SK-N-SH (cell line): ENCODE results near the gene ILK. TPM values are rescaled to one million over a fixed set of nuclear protein-coding genes. Genes with fewer than 3 reads are reported as not detected.

Source experiments
- CTCF ChIA-PET: fragments of 300-600, 350-600 bp; formaldehyde crosslinking; extraction: SDS; loops from one replicate; lab custom pipeline; 2021; lab: Yijun Ruan, JAX
- POLR2A ChIA-PET: fragments of 350-600 bp; sonication (Branson Sonifier 250); formaldehyde crosslinking; extraction: SDS; loops from one replicate; lab custom pipeline; 2020; ENCODE audit warnings: antibody characterized with exemption, inconsistent platforms; lab: Yijun Ruan, JAX
- DNase-seq: peaks from one replicate; pipeline ENCODE4 v3.0.0; 2012
- H2AFZ ChIP-seq: fragments of 200-600 bp; sonication (generic); 2 replicates; pipeline ENCODE4 v1.8.1; 2016; ENCODE audit warnings: antibody characterized with exemption, mild to moderate bottlenecking, low read depth
- H3F3A ChIP-seq: fragments of 200-600 bp; sonication (generic); replicated peaks from 2 replicates; pipeline ENCODE3; 2016; ENCODE audit warnings: antibody characterized with exemption, mild to moderate bottlenecking; ENCODE audit not compliant: insufficient read depth
- H3K27ac ChIP-seq, 2 experiments: fragments of 200-500 bp in 1 of 2; fragments of 200-600 bp in 1 of 2; sonication (Bioruptor generic) in 1 of 2; sonication (generic), shearing (Covaris generic) in 1 of 2; 2 replicates each; pipeline versions ENCODE4 v1.5.1 to v1.6.1; 2014 to 2016; ENCODE audit warnings: low read depth in 2 of 2, inconsistent platforms in 1 of 2, low read length in 1 of 2, mild to moderate bottlenecking in 1 of 2, mixed read lengths in 1 of 2
- H3K27me3 ChIP-seq: fragments of 200-600 bp; sonication (generic), shearing (Covaris generic); 2 replicates; pipeline ENCODE4 v1.6.1; 2016; ENCODE audit warnings: mixed run types; ENCODE audit not compliant: insufficient read depth
- H3K36me3 ChIP-seq, 2 experiments: fragments of 200-500 bp in 1 of 2; fragments of 200-600 bp in 1 of 2; sonication (Bioruptor generic) in 1 of 2; sonication (generic) in 1 of 2; replicated peaks in 1 of 2; 2 replicates each; pipeline versions ENCODE3 to v1.5.1; 2014 to 2016; ENCODE audit warnings: low read length in 1 of 2, mild to moderate bottlenecking in 1 of 2; ENCODE audit not compliant: insufficient read depth in 2 of 2, control insufficient read depth in 1 of 2
- H3K4me1 ChIP-seq, 2 experiments: fragments of 200-500 bp in 1 of 2; fragments of 200-600 bp in 1 of 2; sonication (Bioruptor generic) in 1 of 2; sonication (generic), shearing (Covaris generic) in 1 of 2; 2 replicates each; pipeline versions ENCODE4 v1.5.1 to v1.6.1; 2014 to 2016; ENCODE audit warnings: low read depth in 1 of 2, low read length in 1 of 2, mixed run types in 1 of 2; ENCODE audit not compliant: insufficient read depth in 2 of 2, control insufficient read depth in 1 of 2
- H3K4me2 ChIP-seq: fragments of 200-600 bp; sonication (generic), shearing (Covaris generic); 2 replicates; pipeline ENCODE4 v1.6.1; 2017; ENCODE audit warnings: mixed run types
- H3K4me3 ChIP-seq, 2 experiments: fragments of 200-500 bp in 1 of 2; fragments of 200-600 bp in 1 of 2; sonication (Bioruptor generic) in 1 of 2; sonication (generic), shearing (Covaris generic) in 1 of 2; 2 replicates each; pipeline versions ENCODE4 v1.5.1 to v1.8.1; 2014 to 2016; ENCODE audit warnings: low read depth in 2 of 2, inconsistent platforms in 1 of 2, low read length in 1 of 2, mild to moderate bottlenecking in 1 of 2, mixed read lengths in 1 of 2, moderate library complexity in 1 of 2
- H3K79me2 ChIP-seq: fragments of 200-600 bp; sonication (generic); 2 replicates; pipeline ENCODE4 v1.8.1; 2017; ENCODE audit warnings: mild to moderate bottlenecking; ENCODE audit not compliant: insufficient read depth
- H3K9ac ChIP-seq: fragments of 200-600 bp; sonication (generic); 2 replicates; pipeline ENCODE4 v1.6.1; 2017; ENCODE audit warnings: mixed run types
- H3K9me2 ChIP-seq: fragments of 200-600 bp; sonication (generic); 2 replicates; pipeline ENCODE4 v1.6.1; 2017; ENCODE audit warnings: mixed run types
- H3K9me3 ChIP-seq: fragments of 200-600 bp; sonication (generic); 2 replicates; pipeline ENCODE4 v1.6.1; 2017; ENCODE audit warnings: mixed run types, mild to moderate bottlenecking, moderate library complexity
- H4K20me1 ChIP-seq: fragments of 200-600 bp; sonication (generic); 2 replicates; pipeline ENCODE4 v1.6.1; 2017; ENCODE audit warnings: mild to moderate bottlenecking, mixed run types; ENCODE audit not compliant: insufficient read depth
- EZH2phosphoT487 ChIP-seq: fragments of 200-600 bp; sonication (generic); IDR thresholded peaks from 2 replicates; pipeline ENCODE4 v1.6.1; 2017; ENCODE audit warnings: low read depth, mixed run types, mild to moderate bottlenecking, antibody characterized with exemption, moderate library complexity, borderline replicate concordance
- FOSL2 ChIP-seq: IDR thresholded peaks from 2 replicates; pipeline ENCODE4 v1.4.0; 2012; ENCODE audit warnings: low read depth, mild to moderate bottlenecking, moderate library complexity, borderline replicate concordance
- GABPA ChIP-seq: IDR thresholded peaks from 2 replicates; pipeline ENCODE4 v1.4.0; 2012; ENCODE audit warnings: low read depth, mild to moderate bottlenecking
- GATA2 ChIP-seq: sonication (generic); formaldehyde crosslinking; IDR thresholded peaks from 2 replicates; pipeline ENCODE4 v1.5.0; 2020; ENCODE audit warnings: mild to moderate bottlenecking, missing genetic modification reagents
- MXI1 ChIP-seq: IDR thresholded peaks from 2 replicates; pipeline ENCODE4 v1.6.1; 2012; ENCODE audit warnings: mild to moderate bottlenecking, low read depth, low read length, improper control_type of control experiment
- NFIC ChIP-seq: IDR thresholded peaks from 2 replicates; pipeline ENCODE4 v1.4.0; 2012; ENCODE audit warnings: borderline replicate concordance
- NRF1 ChIP-seq: IDR thresholded peaks from 2 replicates; pipeline ENCODE4 v1.6.1; 2012; ENCODE audit warnings: low read depth, mild to moderate bottlenecking, low read length
- POLR2AphosphoS5 ChIP-seq: IDR thresholded peaks from 2 replicates; pipeline ENCODE4 v1.6.1; 2012; ENCODE audit warnings: low read depth, low read length
- RFX5 ChIP-seq: IDR thresholded peaks from 2 replicates; pipeline ENCODE4 v1.6.1; 2012; ENCODE audit warnings: mild to moderate bottlenecking, improper control_type of control experiment, low read length
- RXRA ChIP-seq: IDR thresholded peaks from 2 replicates; pipeline ENCODE4 v1.4.0; 2012; ENCODE audit warnings: low read depth, mild to moderate bottlenecking, borderline replicate concordance
- SIN3A ChIP-seq: IDR thresholded peaks from 2 replicates; pipeline ENCODE4 v1.6.1; 2012; ENCODE audit warnings: low read depth, mild to moderate bottlenecking, low read length, moderate library complexity, borderline replicate concordance
- TCF12 ChIP-seq: IDR thresholded peaks from 2 replicates; pipeline ENCODE4 v1.4.0; 2012
- WGBS: methylation state at CpG from one replicate; pipeline ENCODE4 v1.1.6; 2017; ENCODE audit warnings: low lambda C conversion rate; 5-methylcytosine and 5-hydroxymethylcytosine counted together
- polyA plus RNA-seq, 3 experiments: library from polyadenylated mRNA; depleted of rRNA; stranded (reverse); fragments of >200 nt; gene quantifications; 2 replicates each; pipeline ENCODE4 v1.2.3, GENCODE V29; 2012
- TF ChIP-seq, protein P1 (sequence below): IDR thresholded peaks from 2 replicates; pipeline ENCODE4; 2012
- TF ChIP-seq, protein P2 (sequence below): IDR thresholded peaks from 2 replicates; pipeline ENCODE4 v1.4.0; 2012; ENCODE audit warnings: low read depth
- TF ChIP-seq, protein P3 (sequence below): fragments of 150-350 bp; IDR thresholded peaks from 2 replicates; pipeline ENCODE4 v1.6.1; 2016; ENCODE audit warnings: mild to moderate bottlenecking, low read depth, low read length

ILK gene
- polyA plus RNA-seq, 1 of the 3 experiments (the other 2 are of a cell fraction) = 241 TPM

DNA sequence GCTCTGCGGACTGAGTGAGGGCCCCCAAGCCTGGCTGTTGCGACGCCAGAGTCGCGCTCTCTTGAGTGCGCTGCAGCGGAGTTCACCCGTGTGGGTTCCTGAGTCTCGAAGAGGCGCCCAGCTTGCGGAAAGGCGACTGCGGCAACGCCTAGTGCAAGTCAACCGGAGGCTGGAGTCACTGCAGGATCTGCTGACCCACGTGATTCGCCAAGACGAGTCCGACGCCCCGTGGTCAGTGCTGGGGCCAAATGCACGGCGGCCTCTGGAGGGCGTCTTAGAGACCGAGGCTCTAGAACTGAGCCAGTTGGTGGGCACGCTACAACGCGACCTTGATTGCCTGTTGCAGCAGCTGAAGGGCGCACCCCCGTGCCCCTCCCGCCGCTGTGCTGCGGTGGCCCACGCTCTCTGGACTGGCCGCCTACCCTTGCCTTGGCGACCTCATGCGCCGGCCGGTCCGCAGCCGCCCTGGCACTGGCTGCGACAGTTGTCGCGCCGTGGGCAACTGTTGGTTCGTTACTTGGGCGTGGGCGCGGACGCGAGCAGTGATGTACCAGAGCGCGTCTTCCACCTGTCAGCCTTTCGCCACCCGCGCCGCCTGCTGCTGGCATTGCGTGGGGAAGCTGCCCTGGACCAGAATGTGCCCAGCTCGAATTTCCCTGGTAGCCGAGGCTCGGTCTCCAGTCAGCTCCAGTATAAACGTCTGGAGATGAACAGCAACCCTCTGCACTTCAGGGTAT is 32.7 kb upstream of the ILK start:
- Histone ChIP-seq H3K9ac (no peak overlapping the region), H3K4me1 (peaks cover 6 to 11% of the 10 kb centered on the region in 2 experiments), H3K36me3 (no peaks in the 10 kb centered on the region), H3K4me2 (no peak overlapping the region), H4K20me1 (no peaks in the 10 kb centered on the region), H3F3A (peaks cover 2% of the 10 kb centered on the region), H2AFZ (no peak overlapping the region), H3K27ac (no peak overlapping the region), H3K79me2 (no peaks in the 10 kb centered on the region), H3K27me3 (no peaks in the 10 kb centered on the region), H3K9me3 (no peaks in the 10 kb centered on the region), H3K9me2 (no peaks in the 10 kb centered on the region), H3K4me3 (no peak overlapping the region)
- DNase-seq = no peak
- TF ChIP-seq FOSL2 = no peak
- no peak for TF ChIP-seq POLR2AphosphoS5
- TF ChIP-seq TCF12 = no peak
- TF ChIP-seq GATA2 = no peak
- TF ChIP-seq RFX5 = no peak
- TF ChIP-seq, protein P1, sequence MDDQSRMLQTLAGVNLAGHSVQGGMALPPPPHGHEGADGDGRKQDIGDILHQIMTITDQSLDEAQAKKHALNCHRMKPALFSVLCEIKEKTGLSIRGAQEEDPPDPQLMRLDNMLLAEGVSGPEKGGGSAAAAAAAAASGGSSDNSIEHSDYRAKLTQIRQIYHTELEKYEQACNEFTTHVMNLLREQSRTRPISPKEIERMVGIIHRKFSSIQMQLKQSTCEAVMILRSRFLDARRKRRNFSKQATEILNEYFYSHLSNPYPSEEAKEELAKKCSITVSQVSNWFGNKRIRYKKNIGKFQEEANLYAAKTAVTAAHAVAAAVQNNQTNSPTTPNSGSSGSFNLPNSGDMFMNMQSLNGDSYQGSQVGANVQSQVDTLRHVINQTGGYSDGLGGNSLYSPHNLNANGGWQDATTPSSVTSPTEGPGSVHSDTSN = no peak
- no peak for TF ChIP-seq MXI1
- no peak for TF ChIP-seq EZH2phosphoT487
- no peak for TF ChIP-seq NFIC
- TF ChIP-seq RXRA = no peak
- TF ChIP-seq, protein P2, sequence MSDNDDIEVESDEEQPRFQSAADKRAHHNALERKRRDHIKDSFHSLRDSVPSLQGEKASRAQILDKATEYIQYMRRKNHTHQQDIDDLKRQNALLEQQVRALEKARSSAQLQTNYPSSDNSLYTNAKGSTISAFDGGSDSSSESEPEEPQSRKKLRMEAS = no peak
- TF ChIP-seq GABPA = no peak
- TF ChIP-seq, protein P3, sequence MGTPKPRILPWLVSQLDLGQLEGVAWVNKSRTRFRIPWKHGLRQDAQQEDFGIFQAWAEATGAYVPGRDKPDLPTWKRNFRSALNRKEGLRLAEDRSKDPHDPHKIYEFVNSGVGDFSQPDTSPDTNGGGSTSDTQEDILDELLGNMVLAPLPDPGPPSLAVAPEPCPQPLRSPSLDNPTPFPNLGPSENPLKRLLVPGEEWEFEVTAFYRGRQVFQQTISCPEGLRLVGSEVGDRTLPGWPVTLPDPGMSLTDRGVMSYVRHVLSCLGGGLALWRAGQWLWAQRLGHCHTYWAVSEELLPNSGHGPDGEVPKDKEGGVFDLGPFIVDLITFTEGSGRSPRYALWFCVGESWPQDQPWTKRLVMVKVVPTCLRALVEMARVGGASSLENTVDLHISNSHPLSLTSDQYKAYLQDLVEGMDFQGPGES = no peak
- TF ChIP-seq NRF1 = no peak
- no peak for TF ChIP-seq SIN3A
- ChIA-PET CTCF (interaction anchor here (0.7 to 1.5 kb wide), 4 partner anchors 14 to 40 kb away, joined by 3 to 6 read pairs (median 4); no protein-coding TSS in a partner anchor), POLR2A (no interaction called here)
- WGBS = 97% methylated on average over 39 of the region's 62 CpGs
